Activated T-cell treated with anti-CD3 and anti-CD28 coated beads, Interleukin-2, amount 50 U/mL, for 48 hours (primary cell): ENCODE measurements around the gene EFNB2.

Experiments
- DNase-seq, 2 experiments: peaks; one replicate each; pipeline ENCODE4 v3.0.0-alpha.2; 2020

The EFNB2 gene

DNA sequence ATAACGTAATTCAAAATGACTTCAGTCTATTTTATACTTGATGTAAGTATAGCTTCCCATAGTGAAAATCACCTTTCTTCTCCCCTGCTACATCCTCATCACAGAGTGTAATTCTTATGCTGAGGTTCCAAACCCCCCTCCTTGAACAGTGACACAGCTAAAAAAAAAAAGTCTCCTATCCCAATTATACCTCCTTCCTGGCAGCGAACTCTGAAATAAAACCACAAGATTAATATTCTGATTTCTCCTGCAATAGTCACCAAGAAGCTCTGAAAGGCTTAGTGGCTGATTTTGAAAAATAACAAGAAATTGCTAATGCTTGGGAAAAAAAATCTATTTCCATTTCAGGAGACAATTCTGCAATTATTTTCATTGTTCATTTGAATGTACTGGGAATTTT lies 36.3 kb downstream of the EFNB2 start:
- no peak for DNase-seq

GRCh38 chr13:106498571-106498970 lies 36.9 kb downstream of the EFNB2 start:
- no peak for DNase-seq

DNA sequence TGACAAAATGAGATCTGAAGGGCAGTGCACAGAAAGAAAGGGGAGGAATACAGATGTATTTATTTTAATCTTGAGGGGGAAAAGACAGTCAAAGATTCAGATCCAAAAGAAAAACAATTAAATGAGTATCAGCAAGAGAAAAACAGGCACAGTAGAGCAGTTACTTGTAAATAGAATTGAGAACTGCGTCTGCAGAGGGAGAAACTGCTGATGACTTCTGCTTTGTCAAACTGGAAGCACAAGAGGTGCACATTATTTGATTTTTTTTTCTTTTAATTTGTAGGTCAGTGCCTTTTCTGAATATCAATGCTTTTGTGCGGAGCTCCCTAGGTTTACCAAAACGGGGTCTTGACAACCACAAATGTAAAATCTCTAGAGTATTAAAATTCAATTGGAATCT lies 37.3 kb downstream of the EFNB2 start:
- no peak for DNase-seq

DNA sequence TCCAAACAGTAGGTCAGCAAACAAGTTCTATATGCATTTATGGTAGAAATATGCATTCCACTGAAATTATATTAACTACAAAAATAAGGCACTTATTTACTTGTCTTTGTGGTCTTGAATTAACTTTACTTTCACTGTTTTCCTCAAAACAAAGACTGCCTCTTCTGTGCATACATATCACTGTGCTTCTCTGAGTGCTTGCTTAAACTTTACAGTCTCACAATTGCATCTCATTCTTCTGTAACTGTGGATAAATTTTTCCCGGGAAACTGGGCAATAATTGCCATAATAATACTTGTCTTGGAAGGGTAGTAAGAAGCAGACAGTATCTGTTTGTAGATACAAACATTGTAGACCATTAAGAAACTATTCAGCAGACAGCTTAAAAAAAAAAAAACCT lies 38.4 kb downstream of the EFNB2 start:
- DNase-seq: no peak

DNA sequence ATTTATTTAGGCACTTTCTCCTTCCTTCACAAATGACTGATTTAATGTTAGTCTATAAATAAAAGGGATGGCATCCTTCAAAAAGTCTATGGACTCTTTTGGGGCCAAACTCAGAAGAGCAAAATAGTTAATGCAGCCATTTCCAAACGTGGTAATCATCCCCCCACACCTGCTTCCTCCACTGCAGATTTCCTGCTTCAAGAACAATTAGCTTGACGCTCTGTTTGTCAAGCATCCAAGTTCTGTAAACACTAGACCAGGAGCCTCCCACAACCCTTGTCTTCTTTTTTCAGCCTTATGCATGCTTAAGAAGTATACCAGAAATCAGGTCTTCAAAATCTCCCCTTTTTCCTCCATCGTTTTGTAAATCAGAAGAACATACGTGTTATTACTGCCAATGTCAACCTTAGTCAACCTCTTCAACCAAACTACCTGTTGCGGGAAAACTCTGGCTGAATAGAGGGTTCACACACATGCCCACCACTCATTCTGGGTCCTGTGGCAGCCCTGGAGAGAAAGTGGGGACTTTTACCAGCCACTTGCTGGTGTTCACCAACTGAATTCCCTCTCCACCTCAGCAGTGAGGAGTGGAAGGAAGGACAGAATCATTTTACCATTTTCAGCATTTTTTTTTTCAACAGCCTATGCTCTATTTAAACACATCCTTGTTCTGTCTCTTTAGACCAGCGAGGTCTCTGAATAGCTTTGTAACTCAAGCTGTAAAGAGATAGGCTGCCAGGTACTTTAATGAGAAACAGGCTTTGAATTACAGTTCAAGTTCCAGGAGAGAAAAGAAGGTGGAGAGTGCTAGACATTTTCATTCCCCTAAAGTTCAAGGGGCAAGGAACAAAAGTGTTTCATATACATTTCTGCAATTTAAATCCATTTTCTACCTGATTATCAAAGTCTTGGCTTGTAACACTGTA lies 39.1 kb downstream of the EFNB2 start:
- no peak for DNase-seq

- DNase-seq: no peak
Measured at GRCh38 chr13:106494936-106495335, 40.5 kb downstream of the EFNB2 start.

- no peak for DNase-seq
Measured at GRCh38 chr13:106494506-106494905, 41.0 kb downstream of the EFNB2 start.

GRCh38 chr13:106493533-106494220 lies 41.8 kb downstream of the EFNB2 start:
- DNase-seq: no peak

DNA sequence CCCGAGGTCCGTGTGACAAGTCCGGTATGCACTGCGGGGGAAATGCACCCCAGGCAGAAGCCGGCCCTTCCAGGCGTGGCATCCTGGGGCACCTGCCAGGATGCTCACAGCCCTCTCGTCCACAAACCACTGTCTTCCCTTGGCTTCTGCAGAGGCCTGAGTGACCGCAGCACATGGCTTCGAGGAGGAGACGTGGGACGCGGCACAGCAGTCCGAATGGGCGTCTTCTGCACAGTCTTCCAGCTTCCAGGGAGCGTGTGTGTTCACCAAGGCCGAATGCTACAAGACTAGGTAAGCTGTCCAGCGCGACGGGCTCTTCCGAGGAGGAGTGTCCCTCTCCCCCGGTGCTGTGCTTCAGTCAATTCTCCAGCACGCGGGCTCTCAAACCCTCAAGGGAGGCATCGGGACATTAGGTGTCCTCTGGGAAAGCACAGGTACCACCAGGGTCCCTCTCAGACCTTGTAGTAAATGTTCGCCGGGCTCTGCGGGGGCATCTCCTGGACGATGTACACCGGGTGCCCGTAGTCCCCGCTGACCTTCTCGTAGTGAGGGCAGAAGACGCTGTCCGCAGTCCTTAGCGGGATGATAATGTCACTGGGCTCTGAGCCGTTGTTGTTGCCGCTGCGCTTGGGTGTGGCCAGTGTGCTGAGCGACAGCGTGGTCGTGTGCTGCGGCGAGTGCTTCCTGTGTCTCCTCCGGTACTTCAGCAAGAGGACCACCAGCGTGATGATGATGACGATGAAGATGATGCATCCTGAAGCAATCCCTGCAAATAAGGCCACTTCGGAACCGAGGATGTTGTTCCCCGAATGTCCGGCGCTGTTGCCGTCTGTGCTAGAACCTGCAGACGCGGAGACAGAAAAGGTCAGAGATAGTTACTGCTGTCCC lies 42.6 kb downstream of the EFNB2 start:
- DNase-seq: no peak

- no peak for DNase-seq
Measured at GRCh38 chr13:106491928-106492587, 43.4 kb downstream of the EFNB2 start.

DNA sequence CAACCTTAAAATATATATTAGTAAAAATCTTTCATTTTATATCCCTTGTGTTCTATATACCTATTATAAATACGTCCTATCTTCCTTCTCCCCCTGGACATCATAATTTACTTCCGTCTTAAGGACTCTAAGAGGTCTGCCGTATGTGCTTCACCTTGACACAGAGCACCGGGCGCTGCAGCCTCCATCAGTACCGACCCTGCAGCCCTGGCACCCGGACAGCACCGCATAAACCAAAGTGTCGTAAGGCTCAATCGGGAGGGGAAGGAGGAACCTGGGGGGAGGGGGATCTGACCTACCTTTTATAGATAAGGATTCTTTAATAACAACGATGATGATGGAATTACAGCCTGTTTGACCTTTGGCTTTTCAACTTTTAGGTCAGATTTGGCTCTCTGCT lies 44.0 kb downstream of the EFNB2 start:
- no peak for DNase-seq

- DNase-seq: no peak
Measured at GRCh38 chr13:106490569-106491321, 44.7 kb downstream of the EFNB2 start.

- DNase-seq: no peak
Measured at GRCh38 chr13:106489849-106490568, 45.5 kb downstream of the EFNB2 start.

GRCh38 chr13:106488686-106489085 lies 46.8 kb downstream of the EFNB2 start:
- DNase-seq: no peak

- DNase-seq: no peak
Measured at GRCh38 chr13:106488076-106488475, 47.4 kb downstream of the EFNB2 start.

GRCh38 chr13:106487129-106487528 lies 48.3 kb downstream of the EFNB2 start:
- DNase-seq: no peak

DNA sequence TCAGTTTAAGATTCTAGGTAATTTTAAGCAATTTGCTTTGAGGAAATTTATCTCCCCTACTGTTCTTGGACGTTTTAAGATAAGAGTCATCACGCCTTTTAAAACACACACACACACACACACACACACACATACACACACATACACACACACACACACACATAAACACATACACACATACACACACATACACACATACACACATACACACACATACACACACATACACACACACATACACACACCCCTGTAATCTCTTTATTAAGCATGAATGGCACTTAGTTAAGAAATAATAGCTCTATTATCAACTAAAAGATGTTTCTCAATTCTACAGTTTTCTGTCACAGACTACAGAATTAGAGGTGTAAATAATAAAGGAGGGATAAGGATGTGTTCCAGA lies 49.2 kb downstream of the EFNB2 start:
- no peak for DNase-seq

- no peak for DNase-seq
Measured at GRCh38 chr13:106484537-106485193, 50.8 kb downstream of the EFNB2 start.

DNA sequence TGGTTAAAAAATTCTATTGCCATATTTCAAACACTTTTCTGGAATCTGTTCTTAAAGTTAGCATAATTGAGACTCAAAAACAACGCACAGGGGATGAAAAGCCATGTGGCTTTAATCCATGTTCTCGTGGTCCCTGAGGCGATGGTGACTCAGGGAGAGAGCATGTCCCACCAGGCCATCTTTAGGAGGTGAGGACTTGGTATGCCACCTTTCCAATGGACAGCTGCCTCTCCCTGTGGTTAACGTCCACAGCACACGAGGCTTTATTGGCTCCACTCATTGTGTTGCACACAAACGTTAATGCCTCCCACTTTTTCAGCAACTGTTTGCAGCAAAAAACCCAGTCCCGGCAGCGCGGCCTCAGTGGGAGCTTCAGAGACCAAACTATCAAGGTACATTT lies 51.4 kb downstream of the EFNB2 start:
- DNase-seq: no peak

GRCh38 chr13:106481919-106482318 lies 53.5 kb downstream of the EFNB2 start:
- no peak for DNase-seq
